Lower lobe of right lung (tissue), 2 donors: ENCODE data around the gene GJA9. TPM values are rescaled to one million over a fixed set of nuclear protein-coding genes. Genes with fewer than 3 reads are reported as not detected.

Source experiments
- ATAC-seq, 2 donors: fragments of 200-7000 bp; cut with Tn5 transposase; one replicate each; pipeline ENCODE4 v1.9.1; 2020 to 2022; ENCODE audit warnings: mild to moderate bottlenecking in 2 of 2, moderate library complexity in 2 of 2
- DNase-seq: peaks from one replicate; pipeline ENCODE4 v3.0.0-alpha.2; 2020
- H3K27ac ChIP-seq: fragments of 200-600 bp; one replicate; pipeline ENCODE4 v1.8.0; 2022
- H3K27me3 ChIP-seq: fragments of 200-600 bp; one replicate; pipeline ENCODE4 v1.8.0; 2022; ENCODE audit warnings: low read depth
- H3K36me3 ChIP-seq: fragments of 200-600 bp; one replicate; pipeline ENCODE4 v1.8.0; 2022; ENCODE audit warnings: mild to moderate bottlenecking
- H3K4me1 ChIP-seq: fragments of 200-600 bp; one replicate; pipeline ENCODE4 v1.8.0; 2022
- H3K4me3 ChIP-seq: fragments of 200-600 bp; one replicate; pipeline ENCODE4 v1.8.0; 2022; ENCODE audit warnings: mild to moderate bottlenecking
- H3K9me3 ChIP-seq: fragments of 200-600 bp; one replicate; pipeline ENCODE4 v1.8.0; 2022
- CTCF ChIP-seq: fragments of 200-600 bp; IDR thresholded peaks from one replicate; pipeline ENCODE4 v1.8.0; 2022; ENCODE audit warnings: antibody characterized with exemption, mild to moderate bottlenecking
- intact Hi-C: fragments of 100-400 bp; cut with DNase I; formaldehyde crosslinking; loops from one replicate; pipeline ENCODE4 v1.11.0; 2022
- total RNA-seq: library from RNA; stranded (reverse); fragmentation: NEBNext Ultra II Directional; extraction: Animal tissue kit (Norgen Biotek cat#: 25700); gene quantifications from one replicate; pipeline ENCODE4 v1.2.1, GENCODE V29; 2021
- donor health status: DM: no; HTN: yes; CAD: no; lungs with severe emphysema.

The GJA9 gene
- total RNA-seq, 1 donor from 2014 or later, result not detected

- ATAC-seq (no peak), DNase-seq (no peak)
- no peaks in the 10 kb centered on the region for H3K27me3 ChIP-seq
- TF ChIP-seq CTCF, result no peak
- intact Hi-C loops, result no loop called here
- H3K36me3 ChIP-seq, result no peaks in the 10 kb centered on the region
- no peaks in the 10 kb centered on the region for H3K9me3 ChIP-seq
- H3K4me3 ChIP-seq, result no peak overlapping the region
- H3K4me1 ChIP-seq, result peaks cover 7% of the 10 kb centered on the region
- H3K27ac ChIP-seq, result no peak overlapping the region
Observed at GRCh38 chr1:38829368-38829767, 52.0 kb downstream of the GJA9 start.

DNA sequence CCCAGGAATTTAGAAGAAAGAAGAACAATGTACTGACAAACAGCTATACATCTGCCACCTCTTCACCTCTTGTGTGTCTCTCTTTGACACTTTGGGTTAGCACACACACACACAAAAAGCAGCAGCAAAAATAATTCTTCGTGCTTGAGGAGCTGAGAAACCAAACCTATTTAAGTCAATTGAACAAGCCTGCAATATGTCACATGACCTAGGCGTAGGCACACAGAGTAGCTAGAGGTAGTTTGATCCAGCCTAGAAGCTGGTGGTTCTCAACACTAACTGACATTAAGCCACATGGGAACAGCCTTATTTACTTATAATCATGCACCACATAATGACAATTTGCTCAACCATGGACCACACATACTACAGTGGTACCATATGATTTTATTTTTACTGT is 54.1 kb downstream of the GJA9 start:
- Histone ChIP-seq H3K9me3 (no peaks in the 10 kb centered on the region), H3K4me1 (no peaks in the 10 kb centered on the region), H3K4me3 (no peak overlapping the region), H3K27ac (no peak overlapping the region), H3K36me3 (no peaks in the 10 kb centered on the region), H3K27me3 (no peaks in the 10 kb centered on the region)
- ATAC-seq (no peak), DNase-seq (no peak)
- TF ChIP-seq CTCF, result no peak
- intact Hi-C loops, result no loop called here

GRCh38 chr1:38826886-38827285 is 54.5 kb downstream of the GJA9 start:
- Histone ChIP-seq H3K9me3 (no peaks in the 10 kb centered on the region), H3K36me3 (no peaks in the 10 kb centered on the region), H3K27me3 (peaks cover under 1% of the 10 kb centered on the region), H3K4me1 (no peaks in the 10 kb centered on the region), H3K4me3 (no peak overlapping the region), H3K27ac (no peak overlapping the region)
- ATAC-seq (no peak), DNase-seq (no peak)
- TF ChIP-seq CTCF, result no peak
- intact Hi-C loops, result no loop called here

- intact Hi-C loops, result no loop called here
- H3K9me3 ChIP-seq, result no peaks in the 10 kb centered on the region
- DNase-seq, result no peak
- H3K27me3 ChIP-seq, result peaks cover 3% of the 10 kb centered on the region
- ATAC-seq, result no peak
- no peak overlapping the region for H3K4me3 ChIP-seq
- H3K36me3 ChIP-seq, result no peaks in the 10 kb centered on the region
- no peak for TF ChIP-seq CTCF
- H3K4me1 ChIP-seq, result no peaks in the 10 kb centered on the region
- H3K27ac ChIP-seq, result no peak overlapping the region
Observed at GRCh38 chr1:38826262-38826661, 55.1 kb downstream of the GJA9 start.

Other genes starting within 250 kb of the GJA9 start
- 33.9 TPM for gene RRAGC, start 21.8 kb downstream of the GJA9 start, total RNA-seq
- gene MYCBP, start 8.2 kb downstream of the GJA9 start, total RNA-seq, result 21.6 TPM
- 0.32 TPM for gene RHBDL2, start 60.2 kb upstream of the GJA9 start, total RNA-seq
- gene AKIRIN1, start 109.7 kb upstream of the GJA9 start, total RNA-seq, result 43.8 TPM
- 140 TPM for gene NDUFS5, start 144.8 kb upstream of the GJA9 start, total RNA-seq